Activated naive CD4-positive, alpha-beta T cell (primary cell): Measurements from ENCODE around the gene KIAA0930.
"Not testable (repeated sequence)": the region's sequence is repeated elsewhere in the genome, so short reads cannot be mapped to it uniquely, and the experiment has no call there.

ENCODE experiments used
- DNase-seq, 4 experiments: peaks; one replicate each; lab custom pipeline; 2025; lab: John Stamatoyannopoulos, UW

KIAA0930 gene

DNA sequence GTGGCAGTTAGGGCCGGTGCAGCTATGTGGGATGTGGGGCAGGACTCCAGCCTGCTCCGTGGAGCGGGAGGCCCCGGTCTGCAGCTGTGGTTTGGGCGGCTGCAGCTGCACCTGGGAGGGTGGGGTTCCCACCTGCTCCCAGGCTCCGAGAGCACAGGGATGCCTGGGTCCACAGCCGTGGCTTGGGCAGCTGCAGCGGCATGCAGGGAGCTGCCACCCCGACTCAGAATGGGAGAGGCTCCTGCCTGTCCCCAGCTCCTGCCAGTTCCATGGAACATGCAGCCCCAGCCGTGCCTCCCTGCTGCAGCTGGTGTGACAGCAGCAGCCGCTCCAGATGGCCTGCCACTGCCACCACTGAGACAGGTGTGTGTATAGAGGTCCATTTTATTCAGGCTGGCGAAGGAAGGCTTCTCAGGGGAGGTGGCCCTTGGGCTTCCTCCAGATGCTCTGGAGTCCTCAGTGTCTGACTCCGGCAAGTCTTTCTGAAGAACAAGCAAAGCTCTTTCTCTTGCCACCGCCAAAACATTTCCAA is 22.3 kb upstream of the KIAA0930 start:
- no peak for DNase-seq

DNA sequence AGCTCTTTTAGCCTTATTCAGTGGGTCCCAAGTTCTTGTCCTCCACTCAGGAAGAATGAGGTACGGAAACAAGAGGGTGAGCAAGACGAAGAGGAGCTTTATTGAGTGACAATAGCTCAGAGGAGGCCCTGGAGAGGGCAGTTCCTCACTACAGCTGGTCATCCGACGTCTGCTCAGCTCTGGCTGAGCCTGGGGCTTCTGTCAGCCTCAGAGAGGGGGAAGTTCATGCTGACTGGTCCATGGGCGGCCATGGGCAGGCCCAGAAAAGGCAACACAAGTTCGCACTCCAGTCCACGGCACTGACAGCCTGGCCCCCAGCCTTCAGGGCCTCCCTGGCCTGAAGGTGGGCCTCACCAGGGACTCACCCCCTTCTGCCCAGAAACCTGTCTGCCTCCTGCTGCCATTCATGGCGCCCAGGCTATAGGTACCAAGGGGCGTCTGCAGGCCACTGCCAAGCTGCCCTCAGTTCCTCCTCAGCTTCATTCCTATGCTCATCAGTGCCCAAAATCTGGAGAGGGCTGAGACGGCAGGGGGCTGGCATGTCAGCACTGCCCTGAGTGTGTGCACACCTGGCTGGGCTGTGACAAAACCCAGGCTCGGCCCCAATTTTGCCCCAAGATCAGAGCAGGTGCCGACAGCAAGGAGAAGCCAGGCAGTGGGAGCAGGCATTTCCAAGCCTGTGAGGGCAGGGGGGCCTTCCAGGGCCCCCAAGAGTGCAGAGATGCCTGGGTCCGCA is 21.7 kb upstream of the KIAA0930 start:
- DNase-seq, result no peak

DNA sequence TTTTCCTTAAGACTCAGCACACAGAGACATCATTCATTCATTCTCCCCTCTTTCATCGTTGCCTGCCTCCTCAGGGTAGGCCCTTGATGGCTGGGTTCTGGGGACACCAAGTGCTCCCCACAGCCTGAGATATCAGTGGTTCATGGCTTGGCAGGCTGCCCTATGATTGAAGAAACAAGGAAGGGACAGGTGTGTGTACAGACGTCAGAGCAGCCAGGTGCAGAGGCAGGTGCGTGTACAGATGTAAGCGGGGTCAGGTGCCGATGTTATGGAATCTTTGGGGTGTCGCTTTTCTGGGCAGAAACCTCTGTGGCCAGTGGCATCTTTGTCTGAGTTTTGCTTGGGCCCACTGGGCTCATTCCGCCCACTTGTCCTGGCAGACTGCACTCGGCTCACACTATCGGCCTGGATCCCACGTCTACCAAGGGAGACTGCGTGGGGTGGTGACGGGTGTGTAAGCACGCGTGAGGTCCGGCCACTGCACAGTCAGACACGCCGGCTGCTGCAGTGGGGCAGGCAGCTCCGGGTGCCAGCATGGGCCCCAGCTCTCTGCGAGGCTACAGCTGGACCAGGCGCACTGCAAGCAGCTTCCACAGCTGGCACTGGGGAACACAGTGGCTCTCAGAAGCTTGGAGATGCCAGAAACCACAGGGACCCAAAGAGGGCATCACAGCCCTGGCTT is 20.9 kb upstream of the KIAA0930 start:
- no peak for DNase-seq

DNA sequence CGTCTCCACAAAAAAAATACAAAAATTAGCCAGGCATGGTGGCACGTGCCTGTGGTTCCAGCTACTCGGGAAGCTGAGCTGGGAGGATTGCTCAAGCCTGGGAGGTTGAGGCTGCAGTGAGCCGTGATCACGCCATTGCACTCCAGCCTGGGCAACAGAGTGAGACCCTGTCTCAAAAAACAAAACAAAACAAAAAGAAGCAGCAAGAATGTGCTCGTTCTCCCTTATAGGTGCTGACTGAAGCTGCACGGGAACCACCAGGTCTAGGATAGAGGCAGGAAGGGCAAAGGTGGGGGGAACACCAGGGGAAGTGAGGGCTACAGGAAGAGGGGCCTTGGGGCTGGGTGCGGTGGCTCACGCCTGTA is 19.7 kb upstream of the KIAA0930 start:
- DNase-seq, result not testable (repeated sequence)

DNA sequence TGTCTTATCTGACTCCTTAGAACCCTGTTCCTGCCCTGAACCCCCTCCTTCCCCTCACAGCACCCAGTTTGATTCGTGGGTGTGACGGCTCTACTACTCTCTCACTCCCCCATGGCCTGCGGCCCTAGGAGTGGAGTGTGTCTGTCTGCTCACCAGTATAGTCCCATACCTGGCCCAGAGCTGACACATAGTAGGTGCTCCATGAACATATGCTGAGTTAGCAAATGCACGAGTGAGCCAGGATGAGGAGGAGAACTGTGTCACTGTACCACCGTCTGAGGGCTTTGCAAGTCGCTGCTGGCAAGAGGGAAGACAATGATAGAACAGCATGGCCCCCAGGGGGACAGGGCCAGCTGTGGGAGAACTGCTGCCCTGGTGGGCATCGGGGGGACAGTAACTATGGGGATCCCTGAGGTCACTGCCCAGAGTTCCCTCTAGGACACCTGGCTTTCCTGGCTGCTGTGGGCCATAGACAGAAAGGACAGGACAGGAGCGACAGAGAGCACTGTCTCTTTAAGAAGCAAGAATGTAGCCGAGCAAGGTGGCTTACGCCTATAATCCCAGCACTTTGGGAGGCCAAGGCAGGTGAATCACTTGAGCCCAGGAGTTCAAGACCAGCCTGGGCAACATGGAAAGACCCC is 19.2 kb upstream of the KIAA0930 start:
- DNase-seq, result no peak

DNA sequence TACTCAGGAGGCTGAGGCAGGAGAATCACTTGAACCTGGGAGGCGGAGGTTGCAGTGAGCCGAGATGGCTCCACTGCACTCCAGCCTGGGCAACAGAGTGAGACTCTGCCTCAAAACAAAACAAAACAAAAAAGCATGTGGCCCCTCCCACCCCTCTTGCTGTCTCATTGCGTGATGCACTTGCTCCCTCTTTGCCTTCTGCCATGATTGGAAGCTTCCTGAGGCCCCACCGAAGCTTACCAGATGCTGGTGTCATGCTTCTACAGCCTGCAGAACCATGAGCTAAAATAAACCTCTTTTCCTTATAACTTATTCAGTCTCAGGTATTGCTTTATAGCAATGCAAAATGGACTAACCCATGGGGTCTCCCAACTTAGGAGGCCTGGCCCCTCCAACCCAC is 17.2 kb upstream of the KIAA0930 start:
- DNase-seq, result not testable (repeated sequence)

DNA sequence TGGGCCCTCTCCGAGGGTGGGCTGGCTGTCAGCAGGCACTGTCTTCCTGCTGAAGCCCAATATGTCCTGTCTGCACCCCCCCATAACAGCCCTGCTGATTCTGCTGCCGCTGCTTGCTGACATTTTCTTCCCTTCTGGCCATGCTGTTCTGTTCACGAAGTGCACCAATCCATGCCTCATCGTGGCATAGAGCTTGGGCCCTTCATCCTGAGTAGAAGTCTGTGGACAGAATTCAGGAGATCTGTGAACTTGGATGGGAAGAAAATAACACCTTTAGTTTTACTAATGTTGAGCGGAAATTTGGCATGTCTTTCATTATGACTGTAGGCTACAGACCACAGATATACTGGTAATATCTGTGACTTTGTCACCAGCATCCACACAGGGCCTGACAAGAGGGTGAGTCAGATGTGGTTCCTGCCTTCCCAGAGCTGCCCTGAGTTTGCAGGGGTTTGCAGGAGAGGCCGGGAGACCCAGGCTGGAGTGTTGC is 14.1 kb upstream of the KIAA0930 start:
- no peak for DNase-seq

DNA sequence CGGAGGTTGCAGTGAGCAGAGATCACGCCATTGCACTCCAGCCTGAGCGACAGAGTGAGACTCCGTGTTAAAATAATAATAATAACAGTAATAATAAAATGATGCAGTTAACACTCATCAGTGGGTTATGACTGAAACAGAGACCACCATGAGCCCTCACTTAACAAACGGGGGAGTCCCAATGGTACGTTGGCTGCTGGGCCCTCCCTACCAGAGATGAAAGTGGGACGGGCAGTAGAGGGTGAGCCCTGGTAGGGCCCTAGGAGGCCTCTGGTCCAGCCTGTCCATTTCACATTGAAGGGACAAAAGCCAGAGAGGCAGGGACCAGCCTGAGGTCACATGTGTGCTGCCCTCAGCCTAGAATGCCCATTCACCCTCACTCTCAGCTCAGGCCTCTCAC is 13.7 kb upstream of the KIAA0930 start:
- DNase-seq, result no peak

DNA sequence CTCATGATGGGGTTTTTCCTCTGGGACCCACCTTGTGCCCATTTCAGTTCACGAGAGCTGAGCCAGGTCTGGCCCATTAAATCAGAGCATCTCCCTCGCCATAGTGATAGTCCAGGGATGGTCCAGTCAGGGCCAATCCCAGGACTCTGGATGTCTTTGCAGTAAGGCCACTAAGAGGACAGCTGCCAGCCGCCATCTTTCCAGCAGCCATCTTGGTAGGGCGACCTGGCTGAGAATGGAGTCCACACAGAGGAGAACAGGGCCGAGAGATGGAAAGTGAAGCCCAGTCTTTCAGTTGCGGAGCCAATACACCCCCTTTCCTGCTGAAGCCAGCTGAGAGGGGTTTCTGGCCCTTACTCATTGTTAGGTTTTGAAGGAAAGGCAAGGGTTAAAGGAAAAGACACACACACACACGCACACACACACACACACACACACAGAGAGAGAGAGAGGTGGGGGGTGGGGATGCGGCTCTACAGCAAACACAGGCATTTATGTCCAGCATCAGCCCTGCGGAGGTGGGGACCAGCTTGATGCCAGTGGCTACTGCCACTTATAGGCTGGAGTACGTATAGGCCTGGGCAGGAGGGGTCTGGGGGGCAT is 12.4 kb upstream of the KIAA0930 start:
- DNase-seq, result no peak

DNA sequence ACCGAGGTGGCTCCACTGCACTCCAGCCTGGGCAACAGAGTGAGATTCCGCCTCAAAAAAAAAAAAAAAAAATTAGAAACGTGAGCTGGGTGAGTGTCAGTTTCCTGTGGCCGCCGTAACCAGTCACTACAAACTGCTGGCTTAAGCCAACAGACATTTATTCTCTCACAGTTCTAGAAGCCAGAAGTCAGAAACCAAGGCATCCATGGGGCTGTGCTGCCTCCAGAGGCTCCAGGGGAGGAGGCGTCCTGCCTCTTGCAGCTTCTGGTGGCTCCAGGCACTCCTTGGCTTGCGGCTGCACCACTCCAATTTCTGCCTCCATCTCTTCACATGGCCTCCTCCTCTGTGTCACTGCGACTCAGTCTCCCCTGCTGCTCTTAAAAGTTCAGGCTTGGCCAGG is 11.1 kb upstream of the KIAA0930 start:
- no peak for DNase-seq

DNA sequence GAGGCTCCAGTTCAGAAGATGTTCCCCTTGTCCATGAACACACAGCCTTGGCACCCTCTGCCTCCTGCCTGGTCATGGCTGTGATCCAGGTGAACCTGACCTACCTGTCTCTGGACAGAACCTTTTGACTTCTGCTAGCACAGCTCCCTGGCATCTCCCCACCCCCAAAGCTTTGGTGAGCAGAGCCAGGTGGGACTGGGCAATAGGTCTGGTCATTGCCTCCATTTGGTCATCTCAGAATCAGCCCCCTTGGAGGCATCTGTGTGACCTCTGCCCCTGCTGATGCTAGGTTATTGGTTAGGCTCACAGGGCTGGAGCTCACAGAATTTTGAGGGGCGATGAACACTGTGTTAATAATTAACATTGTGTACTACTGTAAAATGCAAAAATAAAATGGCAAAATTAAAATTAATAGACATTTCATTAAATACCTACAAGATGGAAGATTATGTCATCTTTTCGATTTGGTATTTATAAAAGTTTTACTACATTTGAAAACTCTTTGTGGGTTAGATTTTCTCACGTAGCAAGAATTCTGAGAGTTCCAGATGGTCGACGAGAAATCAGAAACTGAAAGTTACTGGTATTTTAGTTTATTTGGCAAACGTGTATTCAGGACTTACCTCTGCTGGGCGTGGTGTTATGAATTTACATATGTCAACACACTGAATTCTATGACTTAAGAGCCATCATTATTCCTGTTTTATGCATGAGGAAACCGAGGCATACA is 8.3 kb upstream of the KIAA0930 start:
- DNase-seq, result no peak

DNA sequence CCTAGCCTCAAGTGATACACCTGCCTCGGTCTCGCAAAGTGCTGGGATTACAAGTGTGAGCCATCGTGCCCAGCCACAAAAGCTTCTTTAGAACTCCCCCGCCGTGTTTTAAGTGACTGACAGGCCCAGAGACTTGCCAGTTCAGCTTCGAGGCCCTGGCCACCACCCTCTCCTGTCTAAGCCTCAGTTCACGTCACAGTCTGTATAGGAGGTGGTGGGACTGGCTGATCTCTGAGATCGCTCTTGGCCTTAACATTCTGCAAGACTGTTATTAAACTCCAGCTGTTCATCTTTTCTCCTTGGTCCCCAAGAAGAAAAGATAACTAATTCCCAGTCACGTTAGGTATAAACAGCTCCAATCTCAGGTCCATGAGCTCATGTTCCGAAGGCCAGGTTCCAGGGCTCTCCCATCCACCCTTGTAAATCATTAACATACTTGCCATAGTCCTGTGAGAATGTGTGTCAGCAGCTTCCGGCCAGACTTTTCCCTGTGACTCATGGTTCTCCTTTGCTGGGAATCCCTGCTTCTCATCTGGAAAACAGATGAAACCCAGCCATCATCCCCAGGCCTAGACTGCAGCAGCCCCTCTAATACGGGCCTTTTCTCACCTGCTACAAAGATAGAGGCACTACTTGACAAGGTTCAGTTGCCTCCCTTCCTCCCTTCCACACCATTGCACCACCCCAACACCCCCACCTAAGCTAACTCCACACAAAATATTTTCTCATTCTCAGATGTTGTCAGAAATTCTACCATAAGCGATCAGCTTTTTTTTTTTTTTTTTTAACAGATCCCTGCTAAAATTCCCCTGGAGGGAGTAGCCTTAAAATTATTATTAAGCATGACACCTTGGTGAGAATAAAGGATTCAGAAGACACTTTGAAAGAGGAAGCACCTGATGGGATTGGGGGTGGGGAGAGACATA is 5.6 kb upstream of the KIAA0930 start:
- DNase-seq, result no peak

DNA sequence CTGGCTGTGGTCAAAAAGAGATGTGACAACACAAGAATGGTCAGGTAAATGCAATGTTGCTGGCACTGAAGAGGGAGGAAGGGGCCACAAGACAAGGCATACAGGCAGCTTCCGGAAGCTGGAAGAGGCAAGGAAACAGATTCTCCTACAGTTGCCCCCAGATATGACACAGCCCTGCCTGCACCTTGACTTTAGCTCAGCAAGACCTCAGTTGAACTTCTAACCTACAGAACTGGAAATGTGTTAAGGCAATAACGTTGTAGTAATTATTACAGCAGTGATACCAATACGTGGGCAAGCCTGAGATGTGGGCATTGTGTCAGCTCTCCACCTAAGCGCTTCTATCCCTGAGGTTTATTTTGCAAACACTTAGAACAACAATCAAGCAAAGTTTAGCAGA is 4.2 kb upstream of the KIAA0930 start:
- DNase-seq, result no peak

DNA sequence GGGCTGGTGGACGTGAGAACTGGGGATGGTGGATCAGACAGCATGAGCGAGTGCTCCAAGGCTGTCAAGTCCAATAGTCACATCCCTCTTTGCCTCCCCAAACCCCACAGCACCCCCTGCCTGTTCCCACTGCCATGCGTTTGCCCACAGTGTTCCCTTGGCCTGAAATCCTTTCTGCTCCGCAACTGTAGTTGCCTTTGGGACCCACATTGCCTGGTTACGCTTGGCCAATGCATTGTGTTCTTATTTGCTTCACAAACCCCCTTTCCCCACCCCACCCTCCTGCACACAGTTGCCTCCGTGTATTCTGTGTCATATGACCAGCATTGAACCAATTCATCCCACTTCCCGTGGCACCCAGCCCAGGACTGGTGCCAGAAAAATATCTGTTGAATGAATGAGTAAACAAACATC is 2.1 kb upstream of the KIAA0930 start:
- DNase-seq, result no peak

DNA sequence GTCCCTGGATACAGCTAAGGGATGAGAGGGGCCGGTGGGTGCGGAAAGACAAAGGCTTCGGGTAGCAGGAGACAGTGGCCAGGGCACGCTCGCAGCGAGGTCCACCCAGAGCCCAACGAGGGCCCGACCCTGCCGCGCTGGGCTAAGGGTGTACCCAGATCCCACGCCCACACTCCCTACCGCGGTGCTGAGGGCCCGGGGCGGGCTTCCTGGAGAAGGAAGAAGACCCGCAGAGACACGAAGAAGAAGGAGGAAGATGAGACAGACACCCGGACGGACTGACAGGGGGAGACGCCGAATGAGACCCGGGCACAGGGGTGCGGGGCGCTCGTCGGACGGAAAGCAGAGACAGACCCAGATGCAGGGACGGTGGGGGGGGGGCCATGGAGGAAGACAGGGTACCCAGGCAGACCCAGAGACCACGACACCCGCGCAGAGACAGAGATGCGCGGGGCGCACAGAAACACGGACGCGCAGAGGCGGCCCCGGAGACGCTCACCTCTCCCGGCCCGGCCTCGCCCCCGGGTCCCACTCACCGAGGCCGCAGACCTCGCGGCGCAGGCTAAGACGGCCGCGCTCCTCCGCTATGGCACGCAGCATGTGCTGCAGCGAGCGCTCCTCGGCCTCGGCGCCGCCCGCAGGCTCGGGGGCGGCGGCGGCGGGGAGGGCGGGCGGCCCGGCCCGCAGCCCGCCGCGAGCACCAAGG is 437 bp downstream of the KIAA0930 start:
- DNase-seq, result peak in 2 of 4 experiments; percentile 10 to 50

DNA sequence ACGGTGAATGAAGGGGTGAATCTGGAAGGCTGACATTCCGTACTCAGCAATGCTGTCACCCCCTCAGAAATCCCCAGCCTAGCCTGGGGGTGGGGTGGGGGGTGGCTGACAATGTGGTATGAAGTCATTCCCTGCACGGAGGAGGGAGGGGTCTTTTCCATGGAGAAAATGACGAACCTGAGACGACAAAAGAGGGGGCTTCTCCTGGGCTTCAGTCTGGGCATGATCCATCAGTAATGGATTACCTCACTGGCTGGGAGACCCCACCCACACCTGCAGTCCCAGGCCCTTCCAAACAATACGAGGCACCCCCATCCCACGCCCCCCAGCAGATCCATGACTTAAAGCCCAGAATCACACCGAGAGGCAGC is 1.0 kb downstream of the KIAA0930 start:
- no peak for DNase-seq

DNA sequence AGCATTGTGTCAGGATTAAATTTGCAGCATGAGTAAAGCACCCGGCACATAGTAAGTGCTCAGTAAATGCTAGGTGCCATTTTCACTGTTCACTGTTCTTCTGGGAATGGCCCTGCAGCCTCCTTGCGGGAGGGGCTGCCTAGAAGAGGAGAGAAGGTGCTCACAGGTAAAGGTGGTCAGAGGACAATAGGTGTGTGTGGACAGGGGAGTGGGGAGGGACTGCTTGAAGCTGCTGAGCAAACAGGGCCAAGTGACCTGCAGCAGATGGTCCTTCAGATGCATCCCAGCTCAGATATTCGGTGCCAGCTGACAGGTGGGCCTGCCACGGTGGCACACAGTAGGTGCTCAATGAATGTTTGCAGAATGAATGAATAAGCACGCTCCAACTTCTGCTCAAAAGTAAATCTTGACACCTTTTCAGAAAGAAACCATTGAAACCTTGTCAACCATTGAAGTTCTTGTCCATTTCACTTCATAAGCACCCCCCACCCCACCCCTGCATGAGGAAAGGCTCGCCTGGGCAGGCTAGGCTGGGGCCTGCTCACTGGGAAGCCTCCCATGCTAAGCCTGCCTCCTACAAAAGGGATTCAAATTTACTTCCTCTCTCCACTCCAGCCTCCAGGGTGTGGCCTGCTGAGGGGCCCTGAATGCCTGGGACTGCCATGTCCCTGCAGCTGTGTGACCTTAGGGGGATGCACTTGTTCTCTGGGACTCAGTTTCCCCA is 1.6 kb downstream of the KIAA0930 start:
- no peak for DNase-seq

DNA sequence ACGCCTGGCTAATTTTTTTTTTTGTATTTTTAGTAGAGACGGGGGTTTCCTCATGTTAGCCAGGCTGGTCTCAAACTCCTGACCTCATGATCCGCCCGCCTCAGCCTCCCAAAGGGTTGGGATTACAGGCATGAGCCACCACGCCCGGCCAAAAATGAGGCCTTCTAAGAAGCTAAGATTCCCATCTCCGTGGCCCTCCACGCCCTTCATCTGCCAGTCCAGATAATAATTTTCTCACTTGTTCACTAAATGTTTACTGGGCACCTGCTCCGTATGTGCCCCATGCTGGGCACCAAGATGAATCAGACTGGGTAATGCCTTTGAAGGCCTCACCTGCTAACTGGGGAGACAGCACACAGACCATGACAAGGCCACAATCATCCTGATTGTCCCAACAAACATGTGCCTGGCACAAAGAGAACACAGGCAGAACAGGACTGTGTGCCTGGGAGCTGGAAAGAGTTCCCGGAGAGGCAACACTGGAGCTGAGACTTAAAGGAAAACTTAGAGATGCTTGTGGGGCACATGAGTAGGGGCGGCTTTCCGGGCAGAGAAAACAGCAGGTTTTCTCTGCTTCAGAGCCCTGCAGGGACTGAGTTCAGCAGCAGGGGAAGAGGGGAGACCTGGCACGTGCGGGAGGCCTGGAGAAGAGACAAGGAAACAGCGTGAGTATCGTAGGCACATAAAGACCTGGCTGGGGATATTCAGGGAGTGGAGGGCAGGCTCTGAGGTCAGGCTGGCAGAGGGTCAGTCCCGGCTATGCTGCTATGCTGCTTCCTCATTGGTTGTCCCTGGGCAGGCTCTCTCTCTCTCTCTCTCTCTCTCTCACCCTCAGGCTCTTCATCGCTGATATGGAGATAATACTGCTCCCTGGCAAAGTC is 2.4 kb downstream of the KIAA0930 start:
- no peak for DNase-seq
